H9 (cell line): ENCODE measurements around the gene SMG7. TPM values are rescaled to one million over a fixed set of nuclear protein-coding genes. Genes with fewer than 3 reads are reported as not detected.

Experiments used
- DNase-seq: peaks from one replicate; pipeline ENCODE4 v3.0.0-alpha.2; 2017
- H2AFZ ChIP-seq: one replicate; pipeline ENCODE4 v1.6.1; 2013; ENCODE audit warnings: mild to moderate bottlenecking, low read length, control low read depth, moderate library complexity
- H2AK5ac ChIP-seq: 2 replicates; pipeline ENCODE4 v1.6.1; 2013; ENCODE audit warnings: low read length, control low read depth, mixed read lengths; ENCODE audit not compliant: insufficient read length
- H2BK120ac ChIP-seq: one replicate; pipeline ENCODE4 v1.6.1; 2013; ENCODE audit warnings: low read depth, mild to moderate bottlenecking, low read length, control low read depth, inconsistent platforms; ENCODE audit not compliant: poor library complexity, severe bottlenecking
- H2BK12ac ChIP-seq: 2 replicates; pipeline ENCODE4 v1.6.1; 2013; ENCODE audit warnings: low read length, control low read depth, mixed read lengths, low read depth; ENCODE audit not compliant: insufficient read length
- H2BK15ac ChIP-seq: 2 replicates; pipeline ENCODE4 v1.6.1; 2013; ENCODE audit warnings: low read depth, low read length, control low read depth
- H2BK20ac ChIP-seq: one replicate; pipeline ENCODE4 v1.6.1; 2013; ENCODE audit warnings: low read depth, mild to moderate bottlenecking, low read length, control low read depth, inconsistent platforms; ENCODE audit not compliant: poor library complexity, severe bottlenecking
- H2BK5ac ChIP-seq: 2 replicates; pipeline ENCODE4 v1.6.1; 2013; ENCODE audit warnings: low read length, control low read depth, mixed read lengths; ENCODE audit not compliant: insufficient read length
- H3K14ac ChIP-seq: 2 replicates; pipeline ENCODE4 v1.6.1; 2013; ENCODE audit warnings: low read length, control low read depth; ENCODE audit not compliant: insufficient read depth
- H3K18ac ChIP-seq: 2 replicates; pipeline ENCODE4 v1.6.1; 2013; ENCODE audit warnings: low read depth, mild to moderate bottlenecking, mixed read lengths, low read length, control low read depth; ENCODE audit not compliant: insufficient read length
- H3K23ac ChIP-seq: 2 replicates; pipeline ENCODE4 v1.6.1; 2013; ENCODE audit warnings: low read length, control low read depth, mixed read lengths, low read depth; ENCODE audit not compliant: insufficient read length
- H3K23me2 ChIP-seq: 2 replicates; pipeline ENCODE4 v1.6.1; 2013; ENCODE audit warnings: low read depth, mild to moderate bottlenecking, mixed read lengths, low read length, control low read depth; ENCODE audit not compliant: insufficient read length, poor library complexity, severe bottlenecking
- H3K27ac ChIP-seq: 2 replicates; pipeline ENCODE4 v1.5.1; 2013; ENCODE audit warnings: low read length, control low read depth, mixed read lengths, low read depth; ENCODE audit not compliant: insufficient read length
- H3K27me3 ChIP-seq: 2 replicates; pipeline ENCODE4 v1.6.1; 2013; ENCODE audit warnings: low read length, control low read depth, inconsistent platforms; ENCODE audit not compliant: insufficient read depth
- H3K4ac ChIP-seq: 2 replicates; pipeline ENCODE4 v1.6.1; 2013; ENCODE audit warnings: low read depth, mild to moderate bottlenecking, control low read depth, inconsistent platforms, low read length, moderate library complexity
- H3K4me1 ChIP-seq: 2 replicates; pipeline ENCODE4 v1.6.1; 2013; ENCODE audit warnings: low read length, control low read depth, inconsistent platforms; ENCODE audit not compliant: insufficient read depth
- H3K4me2 ChIP-seq: 2 replicates; pipeline ENCODE4 v1.6.1; 2013; ENCODE audit warnings: low read length, control low read depth, mixed read lengths; ENCODE audit not compliant: insufficient read length, insufficient read depth
- H3K56ac ChIP-seq: 2 replicates; pipeline ENCODE4 v1.6.1; 2013; ENCODE audit warnings: low read depth, mild to moderate bottlenecking, mixed read lengths, low read length, control low read depth; ENCODE audit not compliant: insufficient read length
- H3K79me1 ChIP-seq: 2 replicates; pipeline ENCODE4 v1.6.1; 2013; ENCODE audit warnings: low read depth, mild to moderate bottlenecking, moderate library complexity, low read length, control low read depth, inconsistent platforms; ENCODE audit not compliant: insufficient read depth, poor library complexity, severe bottlenecking
- H3K79me2 ChIP-seq: 2 replicates; pipeline ENCODE4 v1.6.1; 2013; ENCODE audit warnings: low read length, control low read depth, inconsistent platforms; ENCODE audit not compliant: insufficient read depth
- H3K9ac ChIP-seq: 2 replicates; pipeline ENCODE4 v1.6.1; 2013; ENCODE audit warnings: low read length, control low read depth, mixed read lengths; ENCODE audit not compliant: insufficient read length; ENCODE audit errors: extremely low read depth
- H3K9me3 ChIP-seq: one replicate; pipeline ENCODE4 v1.6.1; 2013; ENCODE audit warnings: low read depth, low read length, inconsistent platforms; ENCODE audit not compliant: control insufficient read depth
- H3T11ph ChIP-seq: one replicate; pipeline ENCODE4 v1.6.1; 2013; ENCODE audit warnings: mild to moderate bottlenecking, low read length, control low read depth, inconsistent platforms
- H4K20me1 ChIP-seq: one replicate; pipeline ENCODE4 v1.6.1; 2013; ENCODE audit not compliant: control insufficient read depth, insufficient read length, insufficient read depth
- H4K5ac ChIP-seq: 2 replicates; pipeline ENCODE4 v1.6.1; 2013; ENCODE audit warnings: low read depth, mild to moderate bottlenecking, mixed read lengths, low read length, control low read depth; ENCODE audit not compliant: insufficient read length
- H4K8ac ChIP-seq: replicated peaks from 2 replicates; pipeline ENCODE4 v1.6.1; 2013; ENCODE audit warnings: low read length, control low read depth, mixed read lengths, low read depth; ENCODE audit not compliant: insufficient read length
- H4K91ac ChIP-seq: 2 replicates; pipeline ENCODE4 v1.6.1; 2013; ENCODE audit warnings: low read depth, mild to moderate bottlenecking, moderate library complexity, mixed read lengths, low read length, control low read depth; ENCODE audit not compliant: insufficient read length
- H3K27ac Mint-ChIP-seq, 3 experiments: 2 replicates in 2 of 3; 3 replicates in 1 of 3; pipeline ENCODE4 v1.8.0; 2020 to 2021; ENCODE audit warnings: mixed read lengths in 3 of 3, mild to moderate bottlenecking in 1 of 3, moderate library complexity in 1 of 3
- H3K27me3 Mint-ChIP-seq: 2 replicates; pipeline ENCODE4 v1.8.0; 2021; ENCODE audit warnings: low read depth, mild to moderate bottlenecking, moderate library complexity, mixed read lengths
- H3K36me3 Mint-ChIP-seq, 3 experiments: 2 replicates in 2 of 3; 3 replicates in 1 of 3; pipeline ENCODE4 v1.8.0; 2020 to 2021; ENCODE audit warnings: low read depth in 3 of 3, mixed read lengths in 3 of 3; ENCODE audit not compliant: insufficient read depth in 1 of 3
- H3K4me1 Mint-ChIP-seq, 2 experiments: 2 replicates each; pipeline ENCODE4 v1.8.0; 2020; ENCODE audit warnings: mixed read lengths in 2 of 2
- H3K4me3 Mint-ChIP-seq, 2 experiments: 2 replicates in 1 of 2; 3 replicates in 1 of 2; pipeline ENCODE4 v1.8.0; 2020 to 2021; ENCODE audit warnings: mild to moderate bottlenecking in 2 of 2, mixed read lengths in 2 of 2, moderate library complexity in 1 of 2
- H3K9me3 Mint-ChIP-seq, 2 experiments: 2 replicates in 1 of 2; 3 replicates in 1 of 2; pipeline ENCODE4 v1.8.0; 2020; ENCODE audit warnings: mild to moderate bottlenecking in 2 of 2, mixed read lengths in 2 of 2, moderate library complexity in 1 of 2
- WGBS: extraction: QIAGEN DNeasy Blood & Tissue Kit; methylation state at CpG from one replicate; pipeline ENCODE4 v1.1.7; 2013; ENCODE audit warnings: missing lambda C conversion rate, low lambda C conversion rate, mixed read lengths; ENCODE audit not compliant: insufficient read length; ENCODE audit errors: extremely low coverage; 5-methylcytosine and 5-hydroxymethylcytosine counted together
- total RNA-seq: library from RNA; stranded (reverse); gene quantifications from 2 replicates; pipeline ENCODE4 v1.2.1, GENCODE V29; 2021
- TF ChIP-seq, protein P1 (sequence below): fragments of 200-600 bp; sonication (generic); conservative IDR thresholded peaks from 3 replicates; pipeline ENCODE4 v1.8.0; 2021; ENCODE audit warnings: antibody characterized with exemption, mild to moderate bottlenecking

SMG7 gene
- total RNA-seq, 1 experiment from 2014 or later, result 77.0 TPM

DNA sequence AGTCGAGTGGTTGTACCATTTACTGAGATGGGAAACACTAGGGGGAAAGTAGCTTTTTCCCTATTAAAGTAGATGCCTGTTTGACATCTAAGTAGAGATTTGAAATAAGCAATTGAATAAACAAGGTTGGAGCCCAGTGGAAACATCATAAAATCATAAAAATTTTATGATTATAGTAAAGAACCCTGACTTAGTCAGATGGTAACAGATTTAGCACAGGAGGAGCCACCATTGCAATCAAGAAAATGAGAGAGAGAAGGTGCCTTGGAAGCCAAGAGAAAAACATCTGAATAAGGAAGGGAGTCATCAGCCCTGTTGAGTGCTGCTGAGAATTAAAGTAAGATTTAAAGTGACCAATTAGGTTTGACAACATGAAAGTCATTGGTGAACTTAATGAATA, 49.8 kb downstream of the SMG7 start:
- no peak overlapping the region for H2BK15ac ChIP-seq
- no peak overlapping the region for H4K5ac ChIP-seq
- no peak overlapping the region for H2BK5ac ChIP-seq
- no peak overlapping the region for H3K9ac ChIP-seq
- no peak overlapping the region for H3K14ac ChIP-seq
- TF ChIP-seq, protein P1, sequence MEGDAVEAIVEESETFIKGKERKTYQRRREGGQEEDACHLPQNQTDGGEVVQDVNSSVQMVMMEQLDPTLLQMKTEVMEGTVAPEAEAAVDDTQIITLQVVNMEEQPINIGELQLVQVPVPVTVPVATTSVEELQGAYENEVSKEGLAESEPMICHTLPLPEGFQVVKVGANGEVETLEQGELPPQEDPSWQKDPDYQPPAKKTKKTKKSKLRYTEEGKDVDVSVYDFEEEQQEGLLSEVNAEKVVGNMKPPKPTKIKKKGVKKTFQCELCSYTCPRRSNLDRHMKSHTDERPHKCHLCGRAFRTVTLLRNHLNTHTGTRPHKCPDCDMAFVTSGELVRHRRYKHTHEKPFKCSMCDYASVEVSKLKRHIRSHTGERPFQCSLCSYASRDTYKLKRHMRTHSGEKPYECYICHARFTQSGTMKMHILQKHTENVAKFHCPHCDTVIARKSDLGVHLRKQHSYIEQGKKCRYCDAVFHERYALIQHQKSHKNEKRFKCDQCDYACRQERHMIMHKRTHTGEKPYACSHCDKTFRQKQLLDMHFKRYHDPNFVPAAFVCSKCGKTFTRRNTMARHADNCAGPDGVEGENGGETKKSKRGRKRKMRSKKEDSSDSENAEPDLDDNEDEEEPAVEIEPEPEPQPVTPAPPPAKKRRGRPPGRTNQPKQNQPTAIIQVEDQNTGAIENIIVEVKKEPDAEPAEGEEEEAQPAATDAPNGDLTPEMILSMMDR, result no peak
- no peaks in the 10 kb centered on the region for H4K20me1 ChIP-seq
- no peak overlapping the region for H4K8ac ChIP-seq
- Mint-ChIP-seq H3K27me3 (no peaks in the 10 kb centered on the region), H3K4me3 (no peak overlapping the region), H3K9me3 (no peaks in the 10 kb centered on the region), H3K27ac (no peak overlapping the region), H3K4me1 (no peaks in the 10 kb centered on the region), H3K36me3 (peaks cover 8 to 59% (median 53%) of the 10 kb centered on the region in 3 experiments; a peak in 6 of 7 replicates)
- H3K4me1 ChIP-seq, result no peaks in the 10 kb centered on the region
- H2BK20ac ChIP-seq, result no peak overlapping the region
- H3K56ac ChIP-seq, result no peak overlapping the region
- no CpG with 5 or more reads among the region's 1 CpG for WGBS
- H2AFZ ChIP-seq, result no peak overlapping the region
- no peaks in the 10 kb centered on the region for H3K23me2 ChIP-seq
- no peaks in the 10 kb centered on the region for H3K79me1 ChIP-seq
- H4K91ac ChIP-seq, result no peak overlapping the region
- H3K18ac ChIP-seq, result no peak overlapping the region
- no peak overlapping the region for H3K4me2 ChIP-seq
- no peaks in the 10 kb centered on the region for H3K27me3 ChIP-seq
- H3K4ac ChIP-seq, result no peak overlapping the region
- H2BK120ac ChIP-seq, result no peak overlapping the region
- H3K27ac ChIP-seq, result no peak overlapping the region
- DNase-seq, result no peak
- no peak overlapping the region for H3K23ac ChIP-seq
- no peaks in the 10 kb centered on the region for H3K9me3 ChIP-seq
- H2AK5ac ChIP-seq, result no peak overlapping the region
- no peak overlapping the region for H2BK12ac ChIP-seq
- H3K79me2 ChIP-seq, result no peaks in the 10 kb centered on the region
- H3T11ph ChIP-seq, result no peak overlapping the region
